HG03159 (cell line): Measurements from ENCODE around the gene AAK1.
"Not testable (repeated sequence)": the region's sequence is repeated elsewhere in the genome, so short reads cannot be mapped to it uniquely, and the experiment has no call there.

Source experiments
- ATAC-seq: cut with Tn5 transposase; IDR thresholded peaks from one replicate; pipeline ENCODE4 v1.9.1; 2021; ENCODE audit warnings: mild to moderate bottlenecking, moderate library complexity; ENCODE audit not compliant: unreplicated experiment

The AAK1 gene

DNA sequence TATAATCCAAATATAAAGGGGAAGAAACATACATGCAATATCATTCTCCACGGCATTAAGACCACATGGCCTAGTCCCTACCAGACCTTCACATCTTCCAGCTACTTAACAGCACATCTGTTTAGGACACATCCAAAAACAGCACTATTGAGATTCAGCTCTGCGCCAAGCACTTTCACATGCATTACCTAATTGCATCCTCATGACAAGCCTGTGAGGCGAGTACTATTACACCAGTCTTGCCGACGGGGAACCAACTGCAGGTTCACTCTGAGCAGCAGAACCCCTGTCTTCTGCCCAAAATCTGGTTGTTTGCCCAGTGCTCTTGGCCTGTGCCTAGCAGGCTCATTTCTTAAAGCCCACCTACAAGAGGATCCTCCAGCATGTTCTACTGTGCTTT lies 66.7 kb downstream of the AAK1 start:
- ATAC-seq = no peak

DNA sequence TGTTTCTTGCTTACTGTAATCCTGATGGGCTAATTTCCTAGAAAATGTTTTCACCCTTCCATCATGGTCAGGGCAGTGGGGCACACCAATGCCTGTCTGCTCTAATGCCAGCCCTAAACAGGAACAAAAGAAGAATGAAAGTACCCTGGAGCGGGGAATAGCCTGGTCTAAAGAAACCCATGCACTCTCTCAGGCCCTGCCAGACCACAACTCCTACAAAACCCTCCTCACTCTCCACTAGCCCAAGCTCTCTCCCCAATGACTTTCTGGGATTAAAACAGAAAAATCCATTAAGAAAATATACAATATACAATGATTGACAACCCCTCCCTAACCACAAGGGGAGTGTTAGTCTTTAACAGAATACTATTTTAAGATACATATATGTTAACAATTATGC lies 67.6 kb downstream of the AAK1 start:
- ATAC-seq = no peak

DNA sequence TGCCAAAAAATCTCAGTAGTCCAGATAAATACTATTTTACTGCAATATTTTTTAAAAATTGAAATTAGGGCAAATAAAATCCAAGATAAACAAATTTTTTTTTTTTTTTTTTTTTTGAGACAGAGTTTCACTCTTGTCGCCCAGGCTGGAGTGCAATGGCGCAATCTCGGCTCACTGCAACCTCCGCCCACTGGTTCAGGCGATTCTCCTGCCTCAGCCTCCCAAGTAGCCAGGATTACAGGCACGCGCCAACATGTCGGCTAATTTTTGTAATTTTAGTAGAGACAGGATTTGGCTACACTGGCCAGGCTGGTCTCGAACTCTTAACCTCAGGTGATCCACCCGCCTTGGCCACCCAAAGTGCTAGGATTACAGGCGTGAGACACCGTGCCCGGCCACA lies 68.2 kb downstream of the AAK1 start:
- not testable (repeated sequence) for ATAC-seq

DNA sequence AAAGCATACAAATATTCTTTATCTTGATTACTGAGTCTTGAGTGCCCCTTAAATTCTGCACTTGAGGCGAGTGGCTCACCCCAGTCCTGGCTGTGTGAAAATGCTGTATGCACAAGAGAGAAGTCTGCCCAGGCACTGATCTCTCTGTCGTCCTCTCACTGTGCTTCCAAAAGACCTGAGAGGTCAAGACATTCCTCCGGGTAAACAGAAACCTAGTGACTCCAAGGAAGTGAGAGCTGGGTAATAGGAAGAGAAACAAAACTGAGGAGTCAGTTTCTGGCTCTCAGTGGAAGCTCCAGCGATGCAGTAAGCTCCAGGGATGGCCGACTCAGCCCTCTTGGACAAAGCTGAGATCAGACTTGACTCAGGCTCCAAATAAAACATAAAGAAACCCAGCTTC lies 70.9 kb downstream of the AAK1 start:
- ATAC-seq = no peak

DNA sequence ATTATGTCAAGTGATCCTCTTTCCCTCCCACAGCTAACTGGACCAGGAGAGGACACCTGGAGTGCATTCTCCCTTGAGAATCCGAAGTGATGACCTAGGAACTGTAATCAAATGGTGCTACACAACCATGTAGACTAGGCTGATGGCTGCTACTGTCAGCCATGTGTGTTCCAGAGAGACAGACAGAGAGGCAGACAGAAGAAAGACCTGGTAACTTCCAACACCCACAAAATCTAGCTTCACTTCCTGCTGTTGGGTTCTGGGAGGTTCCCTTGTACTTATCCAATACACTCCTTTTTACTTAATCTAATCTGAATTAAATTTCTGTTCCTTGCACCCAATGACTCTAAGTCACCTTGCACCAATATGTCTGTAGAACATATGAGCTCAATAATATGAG lies 72.3 kb downstream of the AAK1 start:
- ATAC-seq = no peak

DNA sequence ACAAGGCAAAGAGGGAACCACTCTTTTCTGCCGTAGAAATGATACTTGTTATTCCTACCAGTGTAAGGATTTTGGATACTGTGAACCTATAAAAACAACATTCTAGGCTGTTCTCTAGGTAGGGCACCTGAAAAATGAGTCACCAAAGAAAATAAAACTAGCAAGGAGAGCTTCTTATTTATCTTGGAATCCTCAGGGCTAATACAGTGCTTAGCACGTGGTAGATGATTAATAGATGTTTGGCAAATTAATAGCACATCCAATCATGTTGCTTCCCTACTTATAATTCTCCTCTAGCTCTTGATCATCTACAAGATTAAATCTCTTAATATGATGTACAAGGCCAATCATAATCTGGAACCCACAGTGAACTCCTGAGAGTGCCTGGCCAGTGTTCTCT lies 73.1 kb downstream of the AAK1 start:
- ATAC-seq = no peak

DNA sequence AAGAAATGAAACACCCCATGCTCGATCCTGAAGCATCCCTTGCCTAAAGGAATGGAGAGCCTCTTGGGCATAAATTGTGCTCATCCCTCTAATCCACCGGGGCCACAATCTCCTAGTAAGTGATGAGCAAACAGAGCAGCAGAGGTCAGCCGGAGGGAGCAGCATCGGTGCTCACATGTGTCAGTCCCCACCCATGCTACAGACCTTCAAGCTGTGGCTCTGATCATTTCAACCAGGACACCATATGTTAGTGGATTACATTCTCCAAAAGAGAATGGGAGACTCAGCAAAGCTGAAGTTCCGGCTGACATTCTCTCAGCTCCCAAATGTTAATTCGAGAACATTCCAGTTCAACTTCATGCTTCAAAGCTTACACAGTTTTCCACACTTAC lies 75.6 kb downstream of the AAK1 start:
- no peak for ATAC-seq

DNA sequence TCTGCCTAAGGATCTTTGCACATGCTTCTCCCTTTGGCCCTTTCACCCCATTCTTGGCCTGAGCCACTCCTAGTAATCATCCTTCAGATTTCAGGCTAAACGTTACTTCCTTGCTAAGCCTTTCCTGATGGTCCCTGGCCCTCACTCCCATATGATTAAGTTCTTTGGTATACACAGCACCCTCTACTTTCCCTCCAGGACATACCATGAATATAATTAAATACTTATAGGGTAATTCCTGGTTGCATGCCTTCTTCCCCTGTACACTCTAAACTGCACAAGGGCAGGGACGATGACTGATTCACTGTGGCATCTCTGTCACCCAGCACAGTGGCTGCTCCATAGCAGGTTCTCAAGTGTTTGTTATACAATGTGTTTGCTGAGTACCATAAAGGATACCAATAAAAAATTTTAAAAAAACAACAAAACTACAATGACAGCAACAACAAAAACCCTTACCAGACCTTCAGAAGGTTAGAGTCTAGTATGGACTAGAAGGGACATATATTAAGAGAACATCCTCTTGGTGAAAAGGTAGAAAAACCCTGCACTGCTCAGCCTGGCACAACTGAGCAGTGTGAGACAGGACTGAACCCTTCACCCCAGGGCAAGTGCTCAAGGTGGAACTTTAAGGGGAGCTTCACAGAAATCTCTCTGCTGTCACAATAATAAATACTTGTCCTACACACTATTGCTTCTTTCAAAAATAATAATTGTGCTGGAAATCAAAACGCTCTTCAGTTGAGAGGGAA lies 76.2 kb downstream of the AAK1 start:
- no peak for ATAC-seq

DNA sequence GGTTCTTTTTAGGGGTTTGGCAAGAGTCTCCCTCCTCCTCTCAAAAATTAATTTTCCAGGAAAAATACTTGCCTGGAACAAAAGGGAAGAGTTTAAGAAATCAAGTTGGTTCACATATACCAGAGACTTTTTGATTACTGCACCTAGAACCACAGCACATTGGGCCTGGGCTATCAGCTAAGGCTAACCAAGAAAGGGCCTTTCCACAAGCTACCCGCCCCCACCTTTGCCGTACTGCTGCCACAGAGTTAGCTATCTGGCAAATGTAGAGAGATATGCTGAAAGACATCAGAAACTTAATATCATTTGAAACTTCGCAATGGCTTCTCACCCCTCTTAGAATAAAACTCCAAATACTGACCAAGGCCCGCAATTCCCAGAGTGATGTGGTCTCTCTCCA lies 76.9 kb downstream of the AAK1 start:
- no peak for ATAC-seq

DNA sequence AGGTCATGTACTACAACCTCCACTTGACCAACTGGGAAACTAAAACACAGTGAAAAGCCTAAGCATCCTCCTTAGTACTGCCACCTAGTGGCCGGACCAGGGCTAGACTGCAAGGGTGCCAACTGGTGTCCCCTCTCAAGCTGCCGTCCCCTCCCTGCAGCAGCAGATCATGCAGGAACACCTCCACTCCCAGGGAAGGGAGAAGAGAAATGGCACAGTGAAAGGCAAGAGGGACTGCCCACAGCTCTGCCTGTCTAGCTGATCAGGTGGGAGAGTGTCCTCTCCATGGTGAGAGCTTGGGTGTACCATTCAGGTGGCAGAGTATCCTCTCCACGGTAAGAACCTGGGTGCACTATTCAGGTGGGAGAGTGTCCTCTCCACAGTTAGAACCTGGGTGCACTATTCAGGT lies 78.1 kb downstream of the AAK1 start:
- ATAC-seq = no peak

DNA sequence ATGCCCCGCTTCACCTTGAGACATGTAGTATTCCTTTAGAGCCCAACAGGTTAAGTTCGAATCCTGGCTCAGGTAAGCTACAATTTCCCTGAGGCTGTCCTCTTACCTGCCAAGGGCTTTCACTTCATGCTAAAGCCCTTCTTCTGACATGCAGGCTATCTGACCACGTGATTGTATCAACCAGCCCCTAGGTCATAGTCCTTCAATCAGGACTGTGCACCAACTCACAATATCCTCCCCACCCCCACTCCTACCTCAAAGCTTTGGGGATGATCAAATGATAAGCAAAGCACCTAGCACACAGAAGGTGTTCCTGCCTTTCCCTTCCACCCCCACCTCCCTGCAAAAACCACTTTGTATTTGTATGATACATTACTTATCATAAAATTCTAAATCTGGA lies 78.9 kb downstream of the AAK1 start:
- no peak for ATAC-seq

DNA sequence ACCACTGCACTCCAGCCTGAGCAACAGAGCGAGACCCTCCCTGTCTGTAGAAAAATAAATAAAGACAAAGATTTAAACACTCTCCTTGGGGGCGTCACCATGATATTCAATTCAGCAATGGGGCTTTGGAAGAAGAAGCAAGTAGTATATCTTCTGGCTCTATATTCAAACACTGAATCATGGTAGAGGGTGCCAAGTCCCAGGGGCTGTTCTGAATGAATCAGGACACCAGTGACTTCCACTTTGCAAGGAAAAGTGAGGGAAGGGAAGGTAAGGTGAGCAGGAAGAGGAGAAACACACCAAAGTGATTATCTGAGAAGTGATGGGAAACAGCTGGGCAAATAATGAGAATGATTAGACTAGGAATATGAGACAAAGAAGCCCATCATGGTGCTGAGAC lies 80.5 kb downstream of the AAK1 start:
- no peak for ATAC-seq

DNA sequence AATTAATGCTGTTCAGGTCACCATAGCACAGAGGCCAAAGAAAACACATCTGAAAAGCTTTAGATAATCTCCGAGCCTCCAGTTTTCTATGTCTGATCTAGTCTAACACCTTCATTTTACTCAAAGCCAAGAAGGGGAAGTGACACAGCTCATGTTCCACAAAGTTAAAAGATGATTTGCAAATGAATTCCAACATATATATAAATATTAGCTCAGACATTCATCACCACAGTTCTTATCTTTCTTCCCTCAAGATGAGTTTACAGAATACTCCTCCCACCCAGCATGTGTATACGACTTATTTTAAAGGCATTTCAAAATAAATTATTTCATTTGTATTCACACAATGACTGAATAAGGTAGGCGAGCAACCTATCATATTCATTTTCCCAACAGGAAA lies 82.4 kb downstream of the AAK1 start:
- no peak for ATAC-seq

DNA sequence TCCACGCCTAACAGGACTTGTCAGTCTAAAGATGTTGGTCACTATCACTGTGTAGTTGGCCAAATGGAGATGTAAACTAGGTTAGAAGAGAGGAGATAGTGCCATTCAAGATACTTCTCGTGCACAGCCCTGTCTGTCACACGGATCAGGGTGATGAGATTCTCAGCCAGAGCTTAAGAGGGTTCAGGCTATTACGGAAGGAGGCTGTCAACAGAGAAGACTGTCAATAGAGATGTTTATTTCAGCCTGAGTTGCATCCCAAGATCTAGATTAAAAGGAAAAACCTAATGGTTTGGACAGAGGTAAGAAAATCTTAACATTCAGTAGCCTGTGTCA lies 83.4 kb downstream of the AAK1 start:
- ATAC-seq = no peak

DNA sequence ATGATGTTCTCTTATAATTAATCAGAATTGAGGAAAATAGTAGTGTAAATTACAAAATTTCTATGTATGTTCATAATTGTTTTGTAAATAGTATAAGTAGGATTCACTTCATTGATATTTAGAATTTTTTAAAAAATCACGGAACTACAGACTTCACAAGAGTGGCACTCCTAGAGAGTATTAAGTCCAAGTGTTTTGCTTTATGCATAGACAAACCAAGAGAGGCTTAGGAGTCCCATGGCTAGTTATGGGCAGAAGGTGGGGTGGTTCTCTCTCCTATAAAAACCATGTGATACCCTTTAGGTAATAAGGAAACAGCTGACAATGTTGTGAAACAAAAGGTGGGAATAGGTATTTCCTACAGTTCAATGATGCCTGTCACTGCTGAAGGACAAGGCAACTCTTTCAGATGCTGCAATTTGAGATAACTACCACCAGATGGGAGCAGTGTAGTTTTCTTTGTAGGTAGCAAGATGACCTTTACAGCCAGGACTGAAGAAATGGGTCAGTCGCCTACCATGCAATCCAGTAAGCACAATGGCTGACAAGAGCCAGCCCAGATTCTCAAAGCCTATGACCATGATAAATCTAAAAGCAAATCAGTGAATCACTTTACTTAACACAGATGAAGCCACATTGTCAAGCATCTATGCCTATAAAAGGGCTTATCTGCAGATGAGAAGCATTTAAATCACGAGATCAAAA lies 83.9 kb downstream of the AAK1 start:
- no peak for ATAC-seq

DNA sequence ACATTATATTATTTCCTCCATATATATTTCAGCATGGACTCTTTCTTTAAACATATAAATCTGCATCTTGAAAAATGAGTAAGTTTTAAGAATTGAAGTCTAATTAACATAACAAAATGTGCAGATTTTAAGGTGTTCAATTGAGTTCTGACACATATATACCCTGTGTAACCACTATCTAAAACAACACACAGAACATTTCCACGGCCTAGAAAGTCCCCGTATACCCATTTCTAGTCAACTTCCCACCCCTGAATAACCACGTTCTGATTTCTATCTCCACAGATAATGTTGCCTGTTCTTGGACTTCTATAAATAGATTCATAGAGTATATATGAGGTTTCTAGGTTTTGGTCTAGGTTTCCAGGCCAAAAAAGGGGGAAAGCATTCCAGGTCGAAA lies 87.5 kb downstream of the AAK1 start:
- ATAC-seq = no peak

DNA sequence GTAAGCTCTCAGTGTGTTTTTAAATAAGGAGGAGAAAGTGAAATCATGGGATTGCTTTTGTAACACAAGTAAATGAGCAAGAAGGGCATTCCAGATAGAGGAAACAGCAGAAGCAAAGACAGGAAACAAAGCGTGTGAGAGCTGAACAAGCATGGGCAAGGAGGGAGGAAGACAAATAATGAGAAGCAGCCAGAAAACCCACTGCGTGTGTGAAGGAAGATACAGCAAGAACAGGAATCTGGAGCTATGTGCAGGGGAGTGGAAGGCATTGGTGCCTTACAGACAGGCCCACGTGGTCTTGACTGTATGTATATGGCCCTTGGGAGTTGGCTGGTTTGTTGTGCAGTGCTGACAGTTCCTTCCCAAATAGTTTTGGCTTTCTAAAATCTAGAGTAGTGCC lies 88.6 kb downstream of the AAK1 start:
- ATAC-seq = no peak

DNA sequence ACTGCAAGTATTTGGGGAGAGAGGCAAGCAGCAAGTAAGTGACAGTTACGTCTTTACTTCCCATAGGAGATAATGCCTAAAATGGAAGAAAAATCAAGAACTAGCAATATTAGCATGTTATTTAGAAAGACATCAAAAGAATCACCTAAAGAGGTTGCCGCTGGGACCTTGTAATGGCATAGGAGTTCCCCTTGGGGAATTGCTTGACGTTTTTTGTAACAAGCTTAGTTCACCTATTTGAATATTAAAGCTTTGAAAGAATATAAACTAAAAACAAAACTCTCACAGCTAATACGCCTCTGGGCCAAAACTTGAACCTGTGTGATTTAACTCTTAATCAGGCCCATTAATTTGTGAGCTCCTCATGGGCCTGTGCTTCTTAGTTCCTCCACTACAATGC lies 89.0 kb downstream of the AAK1 start:
- ATAC-seq = no peak

DNA sequence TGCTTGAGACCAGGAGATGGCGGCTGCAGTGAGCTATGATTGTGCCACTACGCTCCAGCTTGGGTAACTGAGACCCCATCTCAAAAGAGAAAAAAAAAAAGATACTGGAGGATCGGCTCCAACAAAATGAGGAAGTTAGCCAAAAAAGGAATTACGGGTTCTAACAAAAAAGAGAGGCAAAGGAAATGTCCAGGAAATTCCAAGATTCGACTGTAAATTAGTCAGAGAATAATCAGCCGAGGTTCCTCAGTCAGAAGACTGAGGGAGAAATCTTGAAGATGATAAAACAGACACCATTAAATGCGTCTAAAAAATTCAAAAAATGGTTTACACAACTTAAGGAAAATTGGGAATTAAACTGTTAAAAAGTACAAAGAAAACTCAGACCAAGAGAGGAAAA lies 89.5 kb downstream of the AAK1 start:
- no peak for ATAC-seq

DNA sequence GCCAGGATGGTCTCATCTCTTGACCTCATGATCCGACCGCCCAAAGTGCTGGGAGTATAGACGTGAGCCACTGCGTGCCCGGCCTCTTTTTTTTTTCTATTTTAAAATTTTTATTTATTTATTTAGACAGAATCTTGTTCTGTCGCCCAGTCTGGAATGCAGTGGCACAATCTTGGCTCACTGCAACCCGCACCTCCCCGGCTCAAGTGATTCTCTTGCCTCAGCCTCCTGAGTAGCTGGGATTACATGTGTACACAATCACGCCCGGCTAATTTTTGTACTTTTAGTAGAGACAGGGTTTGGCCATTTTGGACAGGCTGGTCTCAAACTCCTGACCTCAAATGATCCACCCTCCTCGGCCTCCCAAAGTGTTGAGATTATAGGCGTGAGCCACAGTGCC lies 93.0 kb downstream of the AAK1 start:
- not testable (repeated sequence) for ATAC-seq

DNA sequence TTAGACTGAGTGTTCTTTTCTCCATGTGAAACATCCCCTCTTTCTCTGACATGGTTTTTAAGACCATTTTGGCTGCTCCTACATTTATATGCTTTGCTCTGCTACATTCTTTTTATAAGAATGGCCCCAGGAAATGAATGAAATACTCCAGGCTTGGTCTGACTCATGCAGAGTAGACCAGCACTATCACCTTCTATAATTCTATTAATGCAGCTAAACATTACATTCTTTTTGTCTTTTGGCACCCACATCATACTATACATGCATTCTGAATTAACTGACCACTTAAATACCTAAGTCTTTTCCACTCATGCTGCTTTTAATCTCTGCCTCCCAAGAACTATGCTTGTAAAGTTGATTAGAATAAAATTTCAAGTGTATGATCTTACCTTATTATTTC lies 94.1 kb downstream of the AAK1 start:
- no peak for ATAC-seq

DNA sequence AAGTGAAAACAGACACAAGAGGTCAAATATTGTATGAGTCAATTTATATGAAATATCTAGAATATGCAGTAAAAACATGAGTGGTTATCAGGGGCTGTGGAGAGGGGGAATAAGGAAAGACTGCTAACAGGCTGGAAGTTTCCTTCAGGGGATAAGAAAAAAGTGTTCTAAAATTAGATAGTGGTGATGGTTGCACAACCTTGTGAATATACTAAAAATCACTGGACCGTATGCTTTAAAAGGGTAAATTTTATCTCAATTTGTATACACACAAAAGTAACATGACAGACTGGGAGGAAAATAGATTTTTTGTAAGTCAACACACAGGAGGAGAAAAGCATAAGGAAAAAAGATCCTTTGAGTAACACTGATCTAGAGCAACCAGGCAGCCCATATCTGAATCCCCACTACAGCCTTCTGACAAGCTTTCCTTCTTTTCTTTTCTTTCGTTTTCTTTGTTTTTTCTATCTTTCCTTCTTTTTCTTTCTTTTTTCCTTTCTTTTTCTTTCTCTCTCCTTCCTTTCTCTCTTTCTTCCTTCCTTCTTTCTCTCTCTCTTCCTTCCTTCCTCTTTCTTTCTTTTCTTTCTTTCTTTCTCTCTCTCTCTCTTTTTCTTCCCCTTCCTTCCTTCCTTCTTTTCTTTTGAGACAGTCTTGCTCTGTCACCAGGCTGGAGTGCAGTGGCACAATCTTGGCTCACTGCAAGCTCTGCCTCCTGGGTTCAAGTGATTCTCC lies 95.4 kb downstream of the AAK1 start:
- no peak for ATAC-seq
